Parathyroid adenoma (tissue), 2 donors: ENCODE measurements around the gene AGPAT2.

ENCODE experiments used
- H2AFZ ChIP-seq: fragments of 300-600 bp; sonication (generic); one replicate; pipeline ENCODE4 v1.7.0; 2017; ENCODE audit warnings: antibody characterized with exemption, mild to moderate bottlenecking
- H3K27ac ChIP-seq: fragments of 300-600 bp; sonication (generic); one replicate; pipeline ENCODE4 v1.7.0; 2017
- H3K27me3 ChIP-seq: fragments of 300-600 bp; sonication (generic); one replicate; pipeline ENCODE4 v1.7.0; 2017; ENCODE audit warnings: low read length; ENCODE audit not compliant: control insufficient read depth, insufficient read depth
- H3K36me3 ChIP-seq: fragments of 300-600 bp; sonication (generic); one replicate; pipeline ENCODE4 v1.7.0; 2017; ENCODE audit warnings: low read length; ENCODE audit not compliant: control insufficient read depth, insufficient read depth
- H3K4me1 ChIP-seq: fragments of 300-600 bp; sonication (generic); one replicate; pipeline ENCODE4 v1.7.0; 2017; ENCODE audit warnings: control low read depth
- H3K4me2 ChIP-seq: fragments of 300-600 bp; sonication (generic); one replicate; pipeline ENCODE4 v1.7.0; 2017; ENCODE audit warnings: low read length
- H3K4me3 ChIP-seq: fragments of 300-600 bp; sonication (generic); one replicate; pipeline ENCODE4 v1.7.0; 2017; ENCODE audit warnings: low read depth, low read length
- H3K79me2 ChIP-seq: fragments of 300-600 bp; sonication (generic); one replicate; pipeline ENCODE4 v1.7.0; 2017; ENCODE audit warnings: control low read depth
- H3K9ac ChIP-seq: fragments of 300-600 bp; sonication (generic); one replicate; pipeline ENCODE4 v1.7.0; 2017; ENCODE audit warnings: mild to moderate bottlenecking
- H3K9me3 ChIP-seq: fragments of 300-600 bp; sonication (generic); one replicate; pipeline ENCODE4 v1.7.0; 2017; ENCODE audit warnings: low read length; ENCODE audit not compliant: control insufficient read depth
- CTCF ChIP-seq: fragments of 300-600 bp; sonication (generic); IDR thresholded peaks from one replicate; pipeline ENCODE4 v1.7.0; 2017; ENCODE audit warnings: antibody characterized with exemption, mild to moderate bottlenecking
- donor health status: primary hyperparathyroidism.

AGPAT2 gene

GRCh38 chr9:136653323-136654079, 33.8 kb downstream of the AGPAT2 start:
- Histone ChIP-seq H3K9ac (no peak overlapping the region), H3K4me2 (no peak overlapping the region), H3K4me3 (no peak overlapping the region), H3K9me3 (no peaks in the 10 kb centered on the region), H3K27ac (no peak overlapping the region), H2AFZ (no peak overlapping the region), H3K4me1 (no peaks in the 10 kb centered on the region), H3K36me3 (no peaks in the 10 kb centered on the region), H3K79me2 (no peaks in the 10 kb centered on the region), H3K27me3 (no peaks in the 10 kb centered on the region)
- no peak for TF ChIP-seq CTCF

- Histone ChIP-seq H3K4me1 (no peaks in the 10 kb centered on the region), H3K27ac (no peak overlapping the region), H3K27me3 (no peaks in the 10 kb centered on the region), H3K9me3 (no peaks in the 10 kb centered on the region), H3K36me3 (no peaks in the 10 kb centered on the region), H3K4me2 (no peak overlapping the region), H3K79me2 (no peaks in the 10 kb centered on the region), H2AFZ (no peak overlapping the region), H3K4me3 (no peak overlapping the region), H3K9ac (no peak overlapping the region)
- TF ChIP-seq CTCF, result no peak
Observed at GRCh38 chr9:136651860-136652259, 35.4 kb downstream of the AGPAT2 start.

GRCh38 chr9:136650648-136651047, 36.6 kb downstream of the AGPAT2 start:
- no peaks in the 10 kb centered on the region for H3K4me1 ChIP-seq
- H3K27ac ChIP-seq, result no peak overlapping the region
- no peak for TF ChIP-seq CTCF
- no peak overlapping the region for H3K9ac ChIP-seq
- H3K79me2 ChIP-seq, result no peaks in the 10 kb centered on the region
- no peak overlapping the region for H3K4me2 ChIP-seq
- no peak overlapping the region for H2AFZ ChIP-seq
- no peaks in the 10 kb centered on the region for H3K9me3 ChIP-seq
- H3K27me3 ChIP-seq, result no peaks in the 10 kb centered on the region
- no peaks in the 10 kb centered on the region for H3K36me3 ChIP-seq
- no peak overlapping the region for H3K4me3 ChIP-seq

- Histone ChIP-seq H3K9me3 (no peaks in the 10 kb centered on the region), H3K79me2 (no peaks in the 10 kb centered on the region), H3K4me1 (no peaks in the 10 kb centered on the region), H2AFZ (no peak overlapping the region), H3K4me3 (no peak overlapping the region), H3K9ac (no peak overlapping the region), H3K27ac (no peak overlapping the region), H3K27me3 (no peaks in the 10 kb centered on the region), H3K36me3 (no peaks in the 10 kb centered on the region), H3K4me2 (no peak overlapping the region)
- TF ChIP-seq CTCF, result no peak
Observed at GRCh38 chr9:136650021-136650420, 37.2 kb downstream of the AGPAT2 start.

- Histone ChIP-seq H3K27me3 (peaks cover 4% of the 10 kb centered on the region), H3K9me3 (no peaks in the 10 kb centered on the region), H3K4me3 (no peak overlapping the region), H2AFZ (no peak overlapping the region), H3K79me2 (no peaks in the 10 kb centered on the region), H3K4me2 (no peak overlapping the region), H3K27ac (no peak overlapping the region), H3K36me3 (no peaks in the 10 kb centered on the region), H3K4me1 (no peaks in the 10 kb centered on the region), H3K9ac (no peak overlapping the region)
- no peak for TF ChIP-seq CTCF
Observed at GRCh38 chr9:136648751-136649150, 38.5 kb downstream of the AGPAT2 start.
